Upper lobe of left lung (tissue), 4 donors: ENCODE measurements around the gene SLC2A4RG.

Source experiments
- CTCF ChIP-seq, 6 experiments: fragments of 450-650 bp in 4 of 6; fragments of 200-600 bp in 2 of 6; sonication (generic) in 2 of 6; IDR thresholded peaks; one replicate each; pipeline ENCODE4 v1.5.1; 2016 to 2019; ENCODE audit warnings: antibody characterized with exemption in 6 of 6
- POLR2A ChIP-seq, 4 donors: fragments of 450-650 bp; IDR thresholded peaks; one replicate each; pipeline ENCODE4 v1.5.1; 2016 to 2017; ENCODE audit warnings: antibody characterized with exemption in 4 of 4, mild to moderate bottlenecking in 2 of 4
- POLR2AphosphoS5 ChIP-seq, 2 donors: sonication (generic); formaldehyde crosslinking; IDR thresholded peaks; one replicate each; pipeline ENCODE4 v1.5.1; 2017; ENCODE audit warnings: antibody characterized with exemption in 2 of 2

- TF ChIP-seq POLR2A (IDR thresholded peaks at IDR 0.05) (no peak), CTCF (IDR thresholded peaks at IDR 0.05) (no peak), POLR2AphosphoS5 (IDR thresholded peaks at IDR 0.05) (no peak)
Measured at GRCh38 chr20:63765082-63765873, 25.7 kb downstream of the SLC2A4RG start.
